Gastroesophageal sphincter (tissue), 4 donors: ENCODE measurements around the gene CLOCK. TPM values are rescaled to one million over a fixed set of nuclear protein-coding genes. Genes with fewer than 3 reads are reported as not detected.

Source experiments
- ATAC-seq: fragments of 150-250 bp; one replicate; pipeline ENCODE4 v1.9.1; 2016; ENCODE audit warnings: mild to moderate bottlenecking, moderate library complexity
- H3K27ac ChIP-seq, 4 donors: fragments of 200-600 bp; sonication (generic) in 3 of 4; 1 replicate in 3 of 4; 2 replicates in 1 of 4; pipeline ENCODE4 v1.5.1; 2016 to 2019
- H3K27me3 ChIP-seq: fragments of 200-600 bp; sonication (generic); one replicate; pipeline ENCODE4 v1.5.1; 2019
- H3K36me3 ChIP-seq, 2 donors: fragments of 200-600 bp; sonication (generic); one replicate each; pipeline ENCODE4 v1.5.1; 2019; ENCODE audit warnings: control low read depth in 1 of 2
- H3K4me1 ChIP-seq, 3 donors: fragments of 200-600 bp; sonication (generic); 1 replicate in 2 of 3; 2 replicates in 1 of 3; pipeline ENCODE4 v1.5.1; 2016 to 2019; ENCODE audit warnings: control low read depth in 2 of 3
- H3K4me3 ChIP-seq, 2 donors: fragments of 200-600 bp; sonication (generic); one replicate each; pipeline ENCODE4 v1.5.1; 2019; ENCODE audit warnings: mild to moderate bottlenecking in 1 of 2, moderate library complexity in 1 of 2
- H3K9me3 ChIP-seq, 3 donors: fragments of 200-600 bp; sonication (generic); one replicate each; pipeline ENCODE4 v1.5.1; 2017 to 2019; ENCODE audit warnings: control low read depth in 2 of 3
- CTCF ChIP-seq, 4 experiments: fragments of 200-600 bp in 2 of 4; fragments of 450-650 bp in 2 of 4; sonication (generic) in 1 of 4; IDR thresholded peaks; one replicate each; pipeline ENCODE4 v1.5.1; 2017 to 2019; ENCODE audit warnings: antibody characterized with exemption in 4 of 4, mild to moderate bottlenecking in 2 of 4, moderate library complexity in 2 of 4
- EP300 ChIP-seq: sonication (generic); formaldehyde crosslinking; IDR thresholded peaks from one replicate; pipeline ENCODE4 v1.6.1; 2017; ENCODE audit warnings: antibody characterized with exemption, mild to moderate bottlenecking
- POLR2A ChIP-seq, 2 donors: fragments of 450-650 bp; IDR thresholded peaks; one replicate each; pipeline ENCODE4 v1.6.1; 2017; ENCODE audit warnings: antibody characterized with exemption in 2 of 2, mild to moderate bottlenecking in 2 of 2, moderate library complexity in 1 of 2
- POLR2AphosphoS5 ChIP-seq: sonication (generic); formaldehyde crosslinking; IDR thresholded peaks from one replicate; pipeline ENCODE4 v1.6.1; 2017; ENCODE audit warnings: antibody characterized with exemption
- WGBS, 2 donors: methylation state at CpG; one replicate each; pipeline ENCODE4 v1.1.5; 2018; ENCODE audit warnings: low coverage in 1 of 2; 5-methylcytosine and 5-hydroxymethylcytosine counted together
- small RNA-seq, 4 donors: library from RNA; depleted of rRNA; stranded (forward); fragments of <200 nt; gene quantifications; one replicate each; pipeline ENCODE3, GENCODE V24; 2016
- total RNA-seq, 4 donors: library from RNA; depleted of rRNA; stranded (reverse); fragments of >200 nt; gene quantifications; one replicate each; pipeline ENCODE4 v1.1.0, GENCODE V29; 2016

The CLOCK gene
- total RNA-seq, 4 donors from 2014 or later, result 30.0 to 55.7 (median 33.9) TPM

GRCh38 chr4:55382488-55383003 lies 164.2 kb downstream of the CLOCK start:
- H3K36me3 ChIP-seq, result no peaks in the 10 kb centered on the region
- WGBS, 2 donors, result 79 to 92% methylated on average over 3 of the region's 3 CpGs
- no peak for ATAC-seq
- no peak for TF ChIP-seq POLR2AphosphoS5
- no peak for TF ChIP-seq EP300
- TF ChIP-seq POLR2A (IDR thresholded peaks at IDR 0.05), result no peak
- no peaks in the 10 kb centered on the region for H3K4me1 ChIP-seq
- no peaks in the 10 kb centered on the region for H3K9me3 ChIP-seq
- no peak overlapping the region for H3K4me3 ChIP-seq
- no peak overlapping the region for H3K27ac ChIP-seq
- no peaks in the 10 kb centered on the region for H3K27me3 ChIP-seq

DNA sequence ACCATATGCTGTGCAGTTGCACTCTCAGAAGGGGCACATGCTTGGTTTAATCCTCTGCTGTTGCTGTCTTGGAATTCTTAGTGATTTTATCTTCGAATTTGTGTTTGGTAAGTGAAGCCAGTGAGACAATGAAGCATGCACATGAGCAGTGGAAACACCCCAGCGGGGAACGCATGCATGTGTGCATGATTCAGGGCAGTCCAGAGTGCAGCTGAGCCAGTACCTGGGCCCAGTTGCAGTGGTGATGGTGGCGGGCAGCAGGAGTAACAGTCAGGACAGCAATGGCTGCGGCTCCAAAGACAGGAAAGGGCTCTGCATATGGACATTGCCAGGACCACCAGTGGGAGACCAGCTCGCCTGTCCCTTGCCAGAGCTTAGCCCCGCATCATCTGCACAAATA lies 165.2 kb downstream of the CLOCK start:
- Histone ChIP-seq H3K9me3 (no peaks in the 10 kb centered on the region), H3K4me1 (no peaks in the 10 kb centered on the region), H3K27ac (no peak overlapping the region), H3K4me3 (no peak overlapping the region), H3K36me3 (no peaks in the 10 kb centered on the region), H3K27me3 (no peaks in the 10 kb centered on the region)
- ATAC-seq, result no peak
- TF ChIP-seq POLR2AphosphoS5, result no peak
- no peak for TF ChIP-seq EP300
- no peak for TF ChIP-seq CTCF (IDR thresholded peaks at IDR 0.05)
- no peak for TF ChIP-seq POLR2A (IDR thresholded peaks at IDR 0.05)
- 90 to 100% methylated on average over 3 to 4 of the region's 7 CpGs for WGBS, 2 donors

DNA sequence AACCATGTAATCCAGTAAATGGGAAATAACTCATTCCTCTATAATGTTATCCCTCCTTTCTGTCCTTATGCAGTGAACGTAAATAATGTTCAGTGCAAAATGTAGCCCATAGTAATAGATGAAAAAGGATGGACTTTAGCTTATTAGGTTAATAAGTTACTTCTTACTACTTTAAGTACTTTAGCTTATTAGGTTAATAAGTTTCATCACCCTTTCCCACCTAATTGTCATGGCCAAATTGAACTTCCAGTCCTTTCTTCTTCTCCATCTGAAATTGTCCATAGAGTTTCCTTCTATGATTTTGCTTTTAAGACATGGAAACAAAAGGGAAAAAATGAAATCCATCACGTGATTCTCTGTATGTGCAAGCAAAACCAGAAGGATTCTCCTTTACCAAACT lies 166.1 kb downstream of the CLOCK start:
- H3K4me1 ChIP-seq, result no peaks in the 10 kb centered on the region
- H3K27me3 ChIP-seq, result no peaks in the 10 kb centered on the region
- H3K36me3 ChIP-seq, result no peaks in the 10 kb centered on the region
- H3K9me3 ChIP-seq, result no peaks in the 10 kb centered on the region
- H3K27ac ChIP-seq, result no peak overlapping the region
- TF ChIP-seq POLR2AphosphoS5 (no peak), POLR2A (IDR thresholded peaks at IDR 0.05) (no peak), EP300 (no peak), CTCF (IDR thresholded peaks at IDR 0.05) (no peak)
- no peak for ATAC-seq
- WGBS, 2 donors, result 83% methylated on average over 2 of the region's 2 CpGs; no CpG with 5 or more reads in 1 of the 2 donors
- no peak overlapping the region for H3K4me3 ChIP-seq

DNA sequence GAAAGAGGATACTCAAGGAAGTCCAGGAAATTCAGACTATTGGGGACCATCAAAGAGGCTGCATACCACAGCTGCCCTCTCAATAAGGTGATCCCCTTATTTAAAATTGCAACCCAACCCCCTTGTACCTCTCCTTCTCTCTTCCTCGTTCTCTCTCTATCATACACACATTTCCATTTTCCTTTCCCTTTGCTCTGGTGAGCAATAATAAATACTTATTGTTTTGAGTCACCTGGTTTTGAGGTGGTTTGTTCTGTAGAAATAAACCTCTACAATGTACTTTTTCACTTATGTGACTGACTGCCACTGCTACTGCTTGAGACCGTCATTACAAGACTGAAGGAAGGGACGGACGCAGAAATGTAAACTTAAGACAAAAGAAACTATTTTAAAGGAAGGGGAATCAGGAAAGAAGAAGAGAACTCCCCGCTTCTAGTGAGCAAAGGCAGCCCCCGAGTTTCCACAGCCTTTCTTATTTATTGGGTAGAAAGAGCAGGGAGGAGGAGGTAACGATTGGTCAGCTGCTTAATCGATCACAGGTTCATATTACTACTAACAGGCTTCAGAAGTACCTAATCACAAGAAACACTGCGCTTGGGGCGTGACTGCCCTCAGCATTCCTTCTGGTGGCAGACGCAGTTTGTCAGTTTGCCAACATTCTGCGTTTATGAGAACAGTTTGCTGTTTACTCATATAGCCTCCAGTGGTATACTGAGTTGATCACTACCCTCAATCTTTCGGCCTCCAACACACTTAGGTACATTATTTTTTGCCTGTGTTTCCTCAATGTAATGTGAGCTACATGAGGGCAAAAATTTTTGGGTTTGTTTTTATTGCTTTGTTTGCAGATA lies 167.9 kb downstream of the CLOCK start:
- no peak overlapping the region for H3K27ac ChIP-seq
- WGBS, 2 donors, result 76 to 78% methylated on average over 11 to 12 of the region's 13 CpGs

More for the DNA sequence above, 167.9 kb downstream of the CLOCK start:
- Histone ChIP-seq H3K4me1 (no peaks in the 10 kb centered on the region), H3K36me3 (no peaks in the 10 kb centered on the region), H3K4me3 (no peak overlapping the region), H3K27me3 (no peaks in the 10 kb centered on the region), H3K9me3 (no peaks in the 10 kb centered on the region)
- TF ChIP-seq POLR2AphosphoS5 (no peak), CTCF (IDR thresholded peaks at IDR 0.05) (no peak), POLR2A (IDR thresholded peaks at IDR 0.05) (no peak), EP300 (no peak)
- no peak for ATAC-seq

Small RNA genes lying within 50 kb of the gene (small RNA-seq; reads per million reads assigned to genes)
- 0 reads per million in 4 donors for gene RF00019

Other genes with a start within 250 kb of the CLOCK start
- gene SRD5A3, start 200.7 kb downstream of the CLOCK start, total RNA-seq, result 1 to 10 TPM; 1.6 to 6.0 (median 4.8) TPM
- 100 to 1,000 TPM; 136 to 198 (median 169) TPM for gene TMEM165, start 151.0 kb downstream of the CLOCK start, total RNA-seq
- gene PDCL2, start 45.3 kb upstream of the CLOCK start, total RNA-seq, result not detected
- gene NMU, start 89.4 kb upstream of the CLOCK start, total RNA-seq, result 1 to 10 TPM in 1 of 4 donors, not detected in 3; 1.6 TPM